Tibial nerve (tissue), 4 donors: ENCODE results near the gene XPO5. TPM values are rescaled to one million over a fixed set of nuclear protein-coding genes. Genes with fewer than 3 reads are reported as not detected.

Experiments used
- DNase-seq, 2 donors: peaks; one replicate each; pipeline ENCODE4 v3.0.0-alpha.2; 2019; ENCODE audit warnings: low spot score in 2 of 2
- H3K27ac ChIP-seq, 4 donors: fragments of 200-600 bp; sonication (generic) in 3 of 4; one replicate each; pipeline ENCODE4 v1.5.1; 2017 to 2019; ENCODE audit warnings: mild to moderate bottlenecking in 1 of 4
- H3K27me3 ChIP-seq, 2 donors: fragments of 200-600 bp; sonication (generic) in 1 of 2; one replicate each; pipeline versions ENCODE4 v1.5.1 to v1.6.0; 2017 to 2019
- H3K36me3 ChIP-seq, 3 donors: fragments of 200-600 bp; sonication (generic); one replicate each; pipeline ENCODE4 v1.5.1; 2018 to 2019
- H3K4me1 ChIP-seq, 4 donors: fragments of 200-600 bp; sonication (generic) in 3 of 4; one replicate each; pipeline ENCODE4 v1.5.1; 2017 to 2019
- H3K4me3 ChIP-seq, 4 donors: fragments of 200-600 bp; sonication (generic) in 3 of 4; one replicate each; pipeline ENCODE4 v1.5.1; 2017 to 2019; ENCODE audit warnings: mild to moderate bottlenecking in 1 of 4, moderate library complexity in 1 of 4
- H3K9me3 ChIP-seq, 4 donors: fragments of 200-600 bp; sonication (generic) in 3 of 4; one replicate each; pipeline ENCODE4 v1.5.1; 2017 to 2019
- CTCF ChIP-seq, 5 experiments: fragments of 200-600 bp in 3 of 5; fragments of 450-650 bp in 2 of 5; sonication (generic) in 3 of 5; IDR thresholded peaks; one replicate each; pipeline ENCODE4 v1.5.1; 2016 to 2019; ENCODE audit warnings: antibody characterized with exemption in 5 of 5, mild to moderate bottlenecking in 3 of 5, moderate library complexity in 2 of 5
- EP300 ChIP-seq, 2 donors: sonication (generic); formaldehyde crosslinking; IDR thresholded peaks; one replicate each; pipeline ENCODE4 v1.6.1; 2017; ENCODE audit warnings: antibody characterized with exemption in 2 of 2, mild to moderate bottlenecking in 1 of 2
- POLR2A ChIP-seq, 2 donors: fragments of 450-650 bp; IDR thresholded peaks; one replicate each; pipeline ENCODE4 v1.6.1; 2017; ENCODE audit warnings: antibody characterized with exemption in 2 of 2, mild to moderate bottlenecking in 2 of 2, moderate library complexity in 2 of 2
- WGBS, 2 donors: methylation state at CpG; one replicate each; pipeline ENCODE4 v1.1.5; 2018; 5-methylcytosine and 5-hydroxymethylcytosine counted together
- total RNA-seq, 4 donors: library from RNA; depleted of rRNA; stranded (reverse); fragments of >200 nt; gene quantifications; one replicate each; pipeline ENCODE4 v1.1.0, GENCODE V29; 2016

XPO5 gene
- total RNA-seq, 4 donors from 2014 or later: 12.5 to 38.3 (median 32.8) TPM

GRCh38 chr6:43497689-43498088 is 78.1 kb downstream of the XPO5 start:
- DNase-seq: no peak
- H3K4me1 ChIP-seq: peaks cover 0 to 31% (median 13%) of the 10 kb centered on the region in 4 donors
- peak overlapping the region in 2 of 4 donors; percentile 5 to 84 for H3K27ac ChIP-seq
- H3K9me3 ChIP-seq: no peaks in the 10 kb centered on the region
- no peaks in the 10 kb centered on the region for H3K27me3 ChIP-seq
- peaks cover 0 to 48% (median 5%) of the 10 kb centered on the region in 3 donors for H3K36me3 ChIP-seq
- WGBS, 2 donors: 86 to 91% methylated on average over 12 of the region's 12 CpGs
- no peak overlapping the region for H3K4me3 ChIP-seq
- no peak for TF ChIP-seq POLR2A (IDR thresholded peaks at IDR 0.05)
- TF ChIP-seq EP300 (IDR thresholded peaks at IDR 0.05): no peak
- TF ChIP-seq CTCF (IDR thresholded peaks at IDR 0.05): no peak

DNA sequence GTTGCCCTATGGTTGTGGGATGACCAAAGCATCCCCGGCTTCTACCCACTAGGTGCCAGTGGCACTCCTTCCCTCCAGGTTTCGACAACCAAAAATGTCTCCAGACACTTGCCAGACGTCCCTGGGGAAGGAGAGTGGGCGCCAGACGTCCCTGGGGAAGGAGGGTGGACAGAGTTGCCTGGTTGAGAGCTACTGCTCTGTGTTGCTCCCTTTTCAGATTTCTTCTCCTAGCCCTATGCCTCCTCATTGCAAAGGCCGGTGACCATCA is 78.8 kb downstream of the XPO5 start:
- peak overlapping the region in 3 of 4 donors; percentile 5 to 84 (median 48) for H3K27ac ChIP-seq
- TF ChIP-seq EP300 (IDR thresholded peaks at IDR 0.05) (no peak), POLR2A (IDR thresholded peaks at IDR 0.05) (no peak)

DNA sequence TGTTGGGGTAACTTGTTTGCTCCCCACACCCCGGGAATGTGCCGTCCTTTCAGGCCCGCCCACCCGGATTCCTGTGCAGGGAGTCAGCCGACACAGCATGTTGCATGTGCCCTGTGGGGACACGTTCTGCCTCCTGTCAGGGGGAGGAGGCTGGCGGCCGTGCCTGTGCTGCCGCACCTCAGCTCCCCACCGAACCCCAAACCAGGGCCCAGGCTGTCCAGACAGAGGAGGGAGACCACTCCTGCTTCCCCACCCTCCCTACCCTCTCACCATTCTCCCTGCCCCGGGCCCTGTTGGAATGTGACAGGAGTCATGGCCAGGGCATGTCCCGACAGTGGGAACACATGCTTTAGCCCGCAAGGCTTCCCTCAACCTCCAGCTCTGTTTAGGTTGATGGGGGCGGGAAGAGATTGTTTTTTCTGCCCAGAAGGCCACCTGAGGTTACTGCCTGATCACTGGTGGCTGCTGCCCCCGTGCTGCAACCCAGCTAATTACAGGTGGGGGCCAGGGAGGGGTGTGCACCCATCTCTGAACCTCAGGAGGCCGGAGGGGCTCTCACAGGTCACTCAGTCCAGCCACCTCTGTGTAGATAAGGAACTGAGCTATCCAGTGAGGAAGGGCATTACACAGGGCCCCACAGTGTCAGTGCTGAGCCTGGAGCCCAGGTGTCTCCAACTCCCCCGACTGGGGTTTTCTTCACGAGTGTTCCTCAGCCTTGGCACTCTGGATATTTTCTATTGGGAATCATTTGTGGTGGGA is 79.3 kb downstream of the XPO5 start:
- peaks cover 0 to 38% (median 3%) of the 10 kb centered on the region in 3 donors for H3K36me3 ChIP-seq
- peak in 1 of 2 donors; percentile 49 for TF ChIP-seq EP300 (IDR thresholded peaks at IDR 0.05)
- no peak for TF ChIP-seq POLR2A (IDR thresholded peaks at IDR 0.05)
- TF ChIP-seq CTCF (IDR thresholded peaks at IDR 0.05): peak; percentile 42 to 66 (median 47)
- WGBS, 2 donors: 34 to 38% methylated on average over 14 to 18 of the region's 18 CpGs
- DNase-seq: no peak
- H3K27me3 ChIP-seq: no peaks in the 10 kb centered on the region
- no peaks in the 10 kb centered on the region for H3K9me3 ChIP-seq
- peaks cover 0 to 43% (median 18%) of the 10 kb centered on the region in 4 donors for H3K4me1 ChIP-seq
- H3K27ac ChIP-seq: peak overlapping the region; percentile 5 to 84 (median 26)
- H3K4me3 ChIP-seq: no peak overlapping the region

More for the DNA sequence above, 78.8 kb downstream of the XPO5 start:
- DNase-seq: no peak
- Histone ChIP-seq H3K27me3 (no peaks in the 10 kb centered on the region), H3K36me3 (peaks cover 0 to 42% (median 4%) of the 10 kb centered on the region in 3 donors), H3K4me3 (no peak overlapping the region), H3K9me3 (no peaks in the 10 kb centered on the region), H3K4me1 (peaks cover 0 to 37% (median 16%) of the 10 kb centered on the region in 4 donors)
- WGBS, 2 donors: 76 to 80% methylated on average over 6 of the region's 6 CpGs

GRCh38 chr6:43495409-43495941 is 80.4 kb downstream of the XPO5 start:
- H3K36me3 ChIP-seq: peaks cover 0 to 27% (median 3%) of the 10 kb centered on the region in 3 donors
- peaks cover 0 to 44% (median 18%) of the 10 kb centered on the region in 4 donors for H3K4me1 ChIP-seq
- no peaks in the 10 kb centered on the region for H3K9me3 ChIP-seq
- peak overlapping the region in 3 of 4 donors; percentile 5 to 84 (median 48) for H3K27ac ChIP-seq
- H3K4me3 ChIP-seq: no peak overlapping the region
- 60 to 70% methylated on average over 4 of the region's 4 CpGs for WGBS, 2 donors
- H3K27me3 ChIP-seq: no peaks in the 10 kb centered on the region
- DNase-seq: no peak
- TF ChIP-seq EP300 (IDR thresholded peaks at IDR 0.05) (no peak), POLR2A (IDR thresholded peaks at IDR 0.05) (no peak)

GRCh38 chr6:43494766-43495165 is 81.1 kb downstream of the XPO5 start:
- DNase-seq: no peak
- TF ChIP-seq EP300 (IDR thresholded peaks at IDR 0.05): no peak
- TF ChIP-seq POLR2A (IDR thresholded peaks at IDR 0.05): no peak
- TF ChIP-seq CTCF (IDR thresholded peaks at IDR 0.05): no peak
- Histone ChIP-seq H3K4me1 (peaks cover 0 to 44% (median 18%) of the 10 kb centered on the region in 4 donors), H3K27ac (peak overlapping the region in 2 of 4 donors; percentile 5 to 84), H3K27me3 (no peaks in the 10 kb centered on the region), H3K36me3 (peaks cover 0 to 20% (median 3%) of the 10 kb centered on the region in 3 donors), H3K4me3 (no peak overlapping the region), H3K9me3 (no peaks in the 10 kb centered on the region)
- 90 to 91% methylated on average over 4 of the region's 4 CpGs for WGBS, 2 donors

- WGBS, 2 donors: 83 to 89% methylated on average over 6 of the region's 6 CpGs
- Histone ChIP-seq H3K4me1 (peaks cover 0 to 44% (median 18%) of the 10 kb centered on the region in 4 donors), H3K9me3 (no peaks in the 10 kb centered on the region), H3K27ac (peak overlapping the region in 2 of 4 donors; percentile 63 to 84), H3K36me3 (peaks cover 0 to 16% (median 3%) of the 10 kb centered on the region in 3 donors), H3K27me3 (no peaks in the 10 kb centered on the region), H3K4me3 (no peak overlapping the region)
- DNase-seq: no peak
- TF ChIP-seq CTCF (IDR thresholded peaks at IDR 0.05) (no peak), POLR2A (IDR thresholded peaks at IDR 0.05) (no peak), EP300 (IDR thresholded peaks at IDR 0.05) (no peak)
Observed at GRCh38 chr6:43494321-43494720, 81.5 kb downstream of the XPO5 start.
